ENCODE data around the gene HPN. TPM values are rescaled to one million over a fixed set of nuclear protein-coding genes. Genes with fewer than 3 reads are reported as not detected.
A peak's percentile ranks its signal among the peaks of the same experiment; 100 is the strongest.
"Not testable (repeated sequence)": the region's sequence is repeated elsewhere in the genome, so short reads cannot be mapped to it uniquely, and the experiment has no call there.

The HPN gene
- total RNA-seq, 1 donor from 2014 or later, result not detected

DNA sequence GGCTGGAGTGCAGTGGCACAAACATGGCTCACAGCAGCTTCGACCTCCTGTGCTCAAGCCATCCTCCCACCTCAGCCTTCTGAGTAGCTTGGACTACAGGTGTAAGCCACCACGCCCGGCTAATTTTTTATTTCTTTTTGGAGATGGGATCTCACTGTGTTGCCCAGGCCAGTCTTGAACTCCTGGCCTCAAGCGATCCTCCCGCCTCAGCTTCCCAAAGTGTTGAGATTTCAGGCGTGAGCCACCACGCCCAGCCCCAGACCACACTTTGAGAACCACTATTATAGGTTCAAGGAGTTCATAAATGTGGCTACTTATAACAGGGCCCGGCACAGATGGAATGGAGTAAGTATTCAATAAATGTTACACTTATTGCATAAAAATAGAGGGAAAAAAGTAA, 14.5 kb upstream of the HPN start:
- DNase-seq (ENCODE audit: low read depth), result no peak

DNA sequence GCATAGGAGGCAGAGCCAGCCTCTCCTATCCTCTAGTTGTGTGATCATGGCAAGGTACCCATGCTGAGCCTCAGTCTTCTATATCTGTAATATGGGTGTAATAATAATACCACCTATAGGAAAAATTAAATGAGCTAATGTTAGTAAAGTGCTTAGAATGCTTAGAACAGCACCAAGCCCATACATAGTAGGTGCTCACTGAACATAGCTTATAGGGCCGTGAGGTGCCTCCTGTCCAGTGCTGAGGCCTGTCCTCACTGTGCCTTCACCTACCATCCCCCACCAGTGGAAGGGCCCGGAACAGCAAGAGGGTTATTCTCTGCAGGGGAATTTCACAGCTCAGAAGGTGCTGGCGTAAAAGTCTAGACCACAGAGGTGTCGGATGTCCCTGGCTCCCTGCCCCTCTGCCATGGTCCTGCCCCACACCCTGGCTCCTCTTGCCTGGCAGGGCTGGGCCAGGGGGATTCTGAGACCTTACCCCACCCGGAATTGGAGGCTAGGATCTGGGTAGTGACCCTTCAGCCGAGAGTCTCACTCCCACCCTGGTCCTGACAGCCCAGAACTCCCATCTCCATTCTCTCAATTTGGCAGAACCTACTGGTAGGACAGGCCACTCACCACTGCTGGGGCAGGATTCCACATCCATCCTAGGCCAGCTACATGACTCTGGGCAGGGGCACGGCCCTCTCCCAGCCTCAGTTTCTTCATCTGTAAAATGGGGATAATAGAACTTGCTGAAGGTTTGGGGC, 13.5 kb upstream of the HPN start:
- peak; percentile 87 for DNase-seq (ENCODE audit: low read depth)

DNA sequence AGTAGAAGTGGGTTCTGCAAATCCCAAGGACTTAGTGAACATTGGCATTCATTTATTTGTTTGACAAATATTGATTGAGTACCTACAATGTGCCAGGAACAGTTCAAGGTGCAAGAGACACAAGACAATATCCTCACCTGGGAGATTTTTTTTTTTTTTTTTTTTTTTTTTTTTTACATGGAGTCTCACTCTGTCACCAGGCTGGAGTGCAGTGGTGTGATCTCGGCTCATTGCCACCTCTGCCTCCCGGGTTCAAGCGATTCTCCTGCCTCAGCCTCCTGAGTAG, 13.0 kb upstream of the HPN start:
- not testable (repeated sequence) for DNase-seq (ENCODE audit: low read depth)

DNA sequence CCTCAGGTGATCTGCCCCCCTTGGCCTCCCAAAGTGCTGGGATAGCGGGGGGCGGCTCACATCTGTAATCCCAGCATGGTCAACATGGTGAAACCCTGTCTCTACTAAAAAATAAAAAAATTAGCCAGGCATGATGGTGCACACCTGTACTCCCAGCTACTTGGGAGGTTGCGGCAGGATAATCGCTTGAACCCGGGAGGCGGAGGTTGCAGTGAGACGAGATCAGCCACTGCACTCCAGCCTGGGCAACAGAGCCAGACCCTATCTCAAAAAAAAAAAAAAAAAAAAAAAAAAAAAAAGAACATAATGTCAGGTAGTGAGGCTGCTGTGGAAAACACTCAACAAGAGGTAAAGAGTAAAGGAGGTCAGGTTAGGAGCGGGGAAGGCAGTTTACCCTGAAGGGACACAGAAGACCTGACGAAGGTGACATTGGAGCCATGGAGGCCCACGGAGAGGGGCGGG, 12.2 kb upstream of the HPN start:
- not testable (repeated sequence) for DNase-seq (ENCODE audit: low read depth)

GRCh38 chr19:35029737-35030256, 11.7 kb upstream of the HPN start:
- no peak for DNase-seq (ENCODE audit: low read depth)

DNA sequence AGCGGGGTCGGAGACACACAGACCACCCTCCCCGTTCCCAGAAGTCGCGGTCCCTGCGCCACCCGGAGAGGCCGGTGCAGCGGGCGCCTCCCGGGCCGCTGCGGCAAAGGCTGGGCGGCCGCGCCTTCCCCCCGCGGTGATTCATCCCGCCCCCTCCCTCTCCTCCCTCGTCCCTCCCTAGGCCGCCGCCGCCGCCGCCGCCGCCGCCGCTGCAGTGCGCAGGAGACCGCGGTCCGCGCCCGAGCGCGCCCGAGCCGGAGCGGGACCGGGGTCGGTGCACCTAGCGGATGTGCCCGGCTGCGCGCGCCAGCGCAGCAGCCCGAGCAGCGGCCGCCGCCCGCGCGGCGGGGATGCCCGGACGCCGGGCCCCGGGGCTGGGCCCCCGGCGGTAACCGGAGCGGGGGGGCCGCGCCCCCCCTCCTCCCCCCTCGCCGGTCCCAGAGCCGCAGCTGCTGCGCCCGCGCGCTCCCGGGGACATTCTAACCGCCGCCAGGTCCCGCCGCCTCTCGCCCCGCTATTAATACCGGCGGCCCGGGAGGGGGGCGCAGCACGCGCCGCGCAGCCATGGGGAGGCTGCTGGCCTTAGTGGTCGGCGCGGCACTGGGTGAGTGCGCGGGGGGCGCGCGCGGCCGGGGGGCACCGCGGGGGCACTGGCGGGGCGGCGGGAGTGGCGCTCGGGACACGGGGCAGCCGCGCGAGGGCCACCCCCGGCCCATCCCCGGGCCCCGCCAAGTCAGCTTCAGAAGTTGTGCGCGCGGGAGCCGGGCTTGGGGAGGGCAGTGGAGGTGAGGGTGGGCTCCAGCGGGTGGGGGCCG, 11.1 kb upstream of the HPN start, which contains the start of gene SCN1B:
SCN1B (plus strand) TSS at position 214 of the 815 bp plus-strand sequence; CDS start at position 565, 351 bp downstream.
- peak; percentile 74 for DNase-seq (ENCODE audit: low read depth)

DNA sequence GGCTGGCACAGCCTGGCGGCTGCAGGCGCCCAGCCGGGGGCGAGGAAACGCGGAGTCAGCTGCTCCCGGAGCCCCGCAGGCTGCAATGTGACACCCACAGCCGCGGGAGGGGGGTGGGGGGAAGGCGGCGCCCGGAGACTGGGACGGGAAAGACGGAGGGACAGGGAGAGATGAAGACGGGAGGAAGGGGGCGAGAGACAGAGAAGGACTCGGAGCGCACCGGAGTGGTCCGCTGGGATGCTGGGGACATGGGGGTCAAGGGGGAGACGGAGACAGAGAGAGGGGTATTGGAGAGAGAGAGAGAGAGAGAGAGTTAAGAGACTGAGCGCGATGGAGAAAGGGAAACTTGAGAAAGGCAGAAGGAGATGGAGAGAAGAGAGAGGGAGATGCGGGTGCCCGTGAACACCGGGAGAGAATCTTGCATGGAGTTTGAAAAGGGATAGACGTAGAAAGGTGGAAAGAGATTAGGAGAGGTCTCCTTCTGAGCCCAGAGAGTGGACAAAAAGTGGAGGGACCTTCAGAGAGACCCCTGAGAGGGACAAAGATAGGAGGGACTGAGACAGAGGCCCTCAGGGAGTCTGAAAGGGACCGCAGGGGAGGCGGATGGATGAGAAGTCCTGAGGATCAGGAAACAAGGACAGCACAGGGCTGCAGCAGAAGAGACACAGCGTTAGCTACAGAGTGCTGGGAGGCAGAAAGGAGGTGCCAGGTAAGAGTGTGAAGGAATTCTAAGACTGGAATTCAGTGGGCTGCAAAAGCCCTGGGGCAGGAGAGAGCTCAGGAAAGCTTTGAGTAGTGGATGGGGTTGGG, 10.2 kb upstream of the HPN start:
- peak; percentile 56 for DNase-seq (ENCODE audit: low read depth)

- DNase-seq (ENCODE audit: low read depth), result no peak
Observed at GRCh38 chr19:35032356-35032865, 9.1 kb upstream of the HPN start.

DNA sequence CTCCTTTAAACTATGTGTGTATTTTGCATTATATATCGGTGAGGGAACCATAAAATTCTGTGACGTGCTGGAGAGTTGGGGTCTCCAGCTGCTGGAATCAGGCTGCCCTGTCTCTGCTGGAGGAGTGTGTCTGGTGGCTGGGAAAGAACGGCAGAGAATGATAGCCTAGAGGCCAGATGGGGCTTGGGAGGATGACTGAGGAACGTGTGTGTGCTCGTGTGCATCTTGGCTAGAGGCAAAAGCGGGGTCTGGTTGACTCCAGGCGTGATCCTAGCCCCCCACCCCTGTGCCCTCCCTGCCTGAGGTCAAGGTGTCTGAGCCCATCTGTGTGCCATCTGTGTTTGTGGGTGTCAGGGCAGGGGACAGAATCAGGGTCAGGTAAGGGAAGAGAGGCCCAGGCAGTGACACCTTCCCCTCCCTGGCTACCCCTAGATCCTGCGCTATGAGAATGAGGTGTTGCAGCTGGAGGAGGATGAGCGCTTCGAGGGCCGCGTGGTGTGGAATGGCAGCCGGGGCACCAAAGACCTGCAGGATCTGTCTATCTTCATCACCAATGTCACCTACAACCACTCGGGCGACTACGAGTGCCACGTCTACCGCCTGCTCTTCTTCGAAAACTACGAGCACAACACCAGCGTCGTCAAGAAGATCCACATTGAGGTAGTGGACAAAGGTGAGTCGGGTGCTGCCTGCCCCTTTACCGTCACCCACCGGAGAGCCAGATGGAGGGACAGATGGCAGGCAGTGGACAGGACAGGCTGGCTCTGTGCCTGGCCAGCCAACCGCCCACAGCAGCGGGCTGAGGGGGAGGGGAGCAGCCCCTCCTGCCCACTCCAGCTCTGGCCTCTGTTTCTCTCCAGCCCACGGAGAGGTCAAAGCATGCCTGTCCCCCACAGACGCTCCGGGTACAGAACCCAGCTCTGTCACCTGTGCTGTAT, 8.2 kb upstream of the HPN start:
- no peak for DNase-seq (ENCODE audit: low read depth)

DNA sequence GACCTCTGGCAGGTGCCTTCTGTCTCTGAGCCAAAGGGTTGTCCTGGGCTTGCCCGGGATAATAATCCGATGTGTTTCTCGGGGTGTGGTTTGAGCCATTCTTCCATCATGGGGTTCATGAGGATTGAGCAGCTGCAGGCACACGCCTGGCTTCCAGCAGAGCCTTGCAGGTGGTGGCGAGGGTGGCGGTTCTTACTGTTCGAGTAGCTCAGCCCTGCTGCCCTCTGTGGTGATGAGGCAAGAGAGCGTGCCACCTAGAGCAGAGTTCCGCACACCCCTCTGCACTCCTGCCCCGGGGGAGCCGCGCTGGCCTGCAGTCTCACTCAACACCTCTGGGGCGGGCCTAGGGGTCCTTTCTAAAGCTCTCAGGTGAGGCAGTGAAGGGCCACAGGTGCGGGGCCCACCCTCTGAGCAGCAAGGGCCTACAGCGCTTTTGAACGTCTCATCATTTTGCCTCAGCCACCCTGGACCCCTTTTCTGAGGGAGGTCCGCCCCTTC, 7.5 kb upstream of the HPN start:
- no peak for DNase-seq (ENCODE audit: low read depth)

DNA sequence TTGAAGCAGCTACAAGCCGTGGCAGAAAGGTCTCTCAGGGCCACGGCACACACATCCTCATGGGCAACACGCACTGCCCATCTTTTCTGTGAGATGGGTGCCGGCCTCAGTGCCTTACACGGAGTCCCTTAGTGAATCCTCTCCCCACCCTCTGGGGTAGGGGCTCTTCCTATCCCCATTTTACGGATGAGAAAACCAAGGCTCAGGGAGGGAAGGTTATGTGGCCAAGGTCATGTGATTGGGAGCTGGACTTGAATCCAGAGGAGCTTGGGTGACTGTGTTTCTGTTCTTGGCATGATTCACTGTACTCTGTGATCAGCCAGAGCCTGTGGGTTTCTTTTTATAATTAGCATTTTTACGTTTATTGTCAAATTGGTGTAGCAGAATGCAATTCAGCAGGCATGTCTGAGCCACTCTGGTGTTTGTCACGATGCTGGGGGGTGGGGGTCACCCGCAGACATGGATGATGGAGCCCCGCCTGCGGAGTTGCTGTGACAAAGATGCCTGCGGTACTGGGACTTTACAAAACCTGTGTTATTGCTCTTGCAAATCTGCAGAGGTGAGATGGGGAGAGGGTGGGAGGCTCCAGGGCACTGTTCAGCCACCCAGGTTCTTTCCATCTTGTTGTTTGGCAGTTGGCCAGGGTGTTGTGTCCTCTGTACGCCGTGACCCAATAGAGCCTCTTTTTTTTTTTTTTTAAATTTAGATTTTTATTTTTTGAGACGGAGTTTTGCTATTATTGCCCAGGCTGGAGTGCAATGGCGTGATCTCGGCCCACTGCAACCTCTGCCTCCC, 6.7 kb upstream of the HPN start:
- no peak for DNase-seq (ENCODE audit: low read depth)

DNA sequence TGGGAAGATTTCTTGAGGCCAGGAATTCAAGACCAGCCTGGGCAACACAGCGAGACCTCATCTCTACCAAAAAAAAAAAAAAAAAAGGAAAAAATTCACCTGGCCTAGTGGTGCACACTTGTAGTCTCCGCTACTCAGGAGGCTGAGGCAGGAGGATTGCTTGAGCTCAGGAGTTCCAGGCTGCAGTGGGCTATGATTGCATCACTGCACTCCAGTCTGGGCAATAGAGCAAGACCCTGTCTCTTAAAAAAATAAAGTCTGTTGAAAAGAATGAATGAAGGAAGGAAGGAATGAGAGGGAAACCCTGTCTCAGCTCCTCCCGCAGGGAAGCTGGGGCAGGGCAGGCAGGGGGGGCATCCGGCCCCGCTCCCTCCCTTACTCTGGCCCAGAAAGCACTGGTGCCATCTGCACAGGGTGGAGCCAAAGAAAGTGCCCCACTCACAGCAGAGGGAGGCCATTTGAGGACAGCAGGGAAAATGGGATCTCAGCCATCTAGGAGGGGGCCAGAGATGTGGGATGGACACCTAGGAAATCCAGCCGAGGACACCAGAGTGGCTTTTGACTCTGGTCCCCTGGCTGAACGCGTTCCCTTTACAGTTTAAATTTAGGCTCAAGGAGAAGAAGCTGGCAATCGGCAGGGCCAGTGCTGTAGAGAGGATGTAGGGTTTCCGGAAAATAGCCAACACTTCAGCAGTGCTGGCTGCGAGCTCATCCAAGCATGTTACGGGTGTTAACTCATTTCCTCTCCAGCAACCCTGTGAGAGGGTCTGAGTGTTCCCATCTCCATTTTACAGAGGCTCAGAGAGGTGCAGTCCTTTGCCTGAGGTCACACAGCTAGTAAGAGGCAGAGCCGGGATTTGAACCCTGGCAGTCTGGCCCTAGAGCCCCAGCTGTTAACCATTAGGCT, 3.6 kb upstream of the HPN start:
- no peak for DNase-seq (ENCODE audit: low read depth)

DNA sequence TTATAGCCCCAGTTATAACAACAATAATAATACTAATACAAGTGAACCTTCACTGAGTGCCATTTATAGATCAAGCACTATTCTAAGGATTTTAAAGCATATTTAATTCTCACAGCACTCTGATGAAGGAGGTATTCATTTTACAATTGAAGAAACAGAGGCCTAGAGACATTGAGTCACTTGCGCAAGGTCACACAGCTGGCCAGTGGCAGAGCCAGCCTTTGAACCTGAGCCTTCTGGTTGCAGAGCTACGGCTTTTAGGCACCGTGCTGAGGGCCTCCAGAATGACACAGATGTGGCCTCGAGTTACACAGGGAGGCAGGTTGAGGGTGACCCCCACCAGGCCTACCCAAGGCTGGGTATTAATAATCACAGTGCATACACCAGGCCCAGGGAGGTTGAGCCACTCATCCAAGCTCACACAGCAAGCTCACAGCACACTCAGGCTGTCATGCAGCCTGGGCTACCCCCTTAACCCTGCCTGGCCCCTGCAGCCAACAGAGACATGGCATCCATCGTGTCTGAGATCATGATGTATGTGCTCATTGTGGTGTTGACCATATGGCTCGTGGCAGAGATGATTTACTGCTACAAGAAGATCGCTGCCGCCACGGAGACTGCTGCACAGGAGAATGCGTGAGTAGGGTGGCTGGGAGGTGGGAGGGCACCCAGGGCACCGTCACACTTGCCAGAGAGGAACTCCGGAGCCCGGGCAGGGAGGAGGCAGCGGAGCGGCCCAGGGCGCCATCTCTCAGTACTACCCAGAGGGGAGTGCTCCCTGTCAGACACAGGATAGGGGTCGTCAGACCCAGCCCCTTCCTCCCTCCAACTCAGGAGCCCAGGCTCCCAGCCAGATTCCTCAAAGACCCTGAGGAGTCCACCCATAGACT, 2.7 kb upstream of the HPN start:
- DNase-seq (ENCODE audit: low read depth), result no peak

GRCh38 chr19:35039881-35040825, 1.4 kb upstream of the HPN start:
- no peak for DNase-seq (ENCODE audit: low read depth)

- DNase-seq (ENCODE audit: low read depth), result peak; percentile 21
Observed at GRCh38 chr19:35040826-35041547, 534 bp upstream of the HPN start.

Data from myocyte (in vitro differentiated cells).